SU-DHL-6 (cell line): ENCODE results near the gene CSH1.
A peak's percentile ranks its signal among the peaks of the same experiment; 100 is the strongest.

Experiments
- H2AFZ ChIP-seq: fragments of 200-600 bp; sonication (generic); 2 replicates; pipeline ENCODE4 v1.6.1; 2014; ENCODE audit warnings: low read depth, mild to moderate bottlenecking, moderate library complexity, mixed read lengths, antibody characterized with exemption, low read length; ENCODE audit not compliant: severe bottlenecking
- H3F3A ChIP-seq: fragments of 200-600 bp; shearing (Covaris generic); 2 replicates; pipeline ENCODE4 v1.6.0; 2016; ENCODE audit warnings: antibody characterized with exemption, mild to moderate bottlenecking; ENCODE audit not compliant: insufficient read depth
- H3K27ac ChIP-seq: fragments of 200-600 bp; sonication (generic); 2 replicates; pipeline ENCODE4 v1.5.1; 2016; ENCODE audit warnings: low read depth, mild to moderate bottlenecking, low read length, moderate library complexity, mixed read lengths
- H3K27me3 ChIP-seq: fragments of 200-600 bp; sonication (generic), shearing (Covaris generic); 2 replicates; pipeline ENCODE4 v1.6.0; 2014; ENCODE audit warnings: mild to moderate bottlenecking, low read length
- H3K36me3 ChIP-seq: fragments of 200-600 bp; sonication (generic); 2 replicates; pipeline ENCODE4 v1.6.1; 2014; ENCODE audit warnings: mild to moderate bottlenecking, low read length, mixed read lengths
- H3K4me2 ChIP-seq: fragments of 300-600, 200-600 bp; shearing (Covaris generic), sonication (generic); 2 replicates; pipeline ENCODE4 v1.6.0; 2014; ENCODE audit warnings: low read length, low read depth, mild to moderate bottlenecking; ENCODE audit not compliant: poor library complexity, severe bottlenecking
- H3K4me3 ChIP-seq: fragments of 200-600 bp; sonication (generic); 2 replicates; pipeline ENCODE4 v1.5.1; 2014; ENCODE audit warnings: antibody characterized with exemption, low read length, mild to moderate bottlenecking, mixed read lengths; ENCODE audit not compliant: insufficient read depth, poor library complexity, severe bottlenecking
- H3K79me2 ChIP-seq: fragments of 200-600 bp; sonication (generic); 2 replicates; pipeline ENCODE4 v1.6.1; 2014; ENCODE audit warnings: mild to moderate bottlenecking, low read length, moderate library complexity; ENCODE audit not compliant: insufficient read depth
- H3K9ac ChIP-seq: fragments of 200-600 bp; sonication (generic); 2 replicates; pipeline ENCODE4 v1.7.0; 2014; ENCODE audit warnings: mild to moderate bottlenecking, low read length
- H3K9me2 ChIP-seq: fragments of 200-600 bp; sonication (generic); replicated peaks from 2 replicates; pipeline ENCODE4 v1.6.1; 2014; ENCODE audit warnings: low read length; ENCODE audit not compliant: insufficient read depth
- H3K9me3 ChIP-seq: fragments of 200-600 bp; sonication (generic); 2 replicates; pipeline ENCODE4 v1.6.1; 2014; ENCODE audit warnings: low read length, mixed read lengths; ENCODE audit not compliant: insufficient read depth
- H4K20me1 ChIP-seq: fragments of 200-600 bp; sonication (generic); 2 replicates; pipeline ENCODE4 v1.6.1; 2014; ENCODE audit warnings: low read depth, mild to moderate bottlenecking, antibody characterized with exemption, low read length, moderate library complexity, mixed read lengths
- EZH2phosphoT487 ChIP-seq: fragments of 200-600 bp; sonication (generic), shearing (Covaris generic); conservative IDR thresholded peaks from 2 replicates; pipeline ENCODE4 v1.6.1; 2018; ENCODE audit warnings: mild to moderate bottlenecking, antibody characterized with exemption, low read length, moderate library complexity, mixed read lengths
- TF ChIP-seq, protein P1 (sequence below): fragments of 200-600 bp; sonication (generic); IDR thresholded peaks from one replicate; pipeline ENCODE4 v1.5.1; 2017; ENCODE audit warnings: antibody characterized with exemption, mild to moderate bottlenecking, low read length, moderate library complexity; ENCODE audit not compliant: insufficient read depth, poor library complexity, severe bottlenecking

Gene CSH1

DNA sequence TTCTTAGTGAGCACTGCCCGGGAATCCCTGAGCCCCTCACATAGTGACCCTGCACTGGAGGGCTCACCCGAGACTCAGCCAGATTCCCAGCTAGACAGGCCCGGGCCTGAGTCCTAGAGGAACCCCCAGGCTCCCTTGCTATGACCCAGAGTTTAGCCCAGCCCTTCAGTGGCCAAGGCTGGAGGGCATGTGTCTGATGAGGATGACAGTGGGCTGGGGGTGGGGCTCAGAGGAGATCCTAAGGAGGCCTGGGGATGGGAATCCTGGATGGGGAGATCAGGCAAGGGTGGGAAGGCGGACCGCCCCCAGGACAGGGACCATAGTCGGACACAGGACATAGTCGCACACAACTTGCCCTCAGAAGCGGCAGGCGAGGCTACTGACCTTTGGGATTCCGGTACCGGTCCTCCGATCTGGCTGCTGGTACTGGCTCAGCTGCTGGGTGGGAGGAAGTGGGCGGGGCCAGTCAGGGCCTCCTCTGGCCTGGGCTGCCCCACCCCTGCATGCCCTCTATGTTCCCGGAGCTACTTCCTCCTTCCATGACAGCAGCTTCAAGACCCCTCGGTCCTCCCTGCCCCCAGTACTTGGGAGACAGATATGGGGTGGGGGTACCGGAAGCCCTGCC, 34.7 kb upstream of the CSH1 start:
- no peak overlapping the region for H2AFZ ChIP-seq
- peak overlapping the region; percentile 100 for H3K9ac ChIP-seq
- peak overlapping the region; percentile 89 for H3K4me2 ChIP-seq
- peaks cover 61% of the 10 kb centered on the region for H3F3A ChIP-seq
- no peaks in the 10 kb centered on the region for H4K20me1 ChIP-seq
- TF ChIP-seq, protein P1, sequence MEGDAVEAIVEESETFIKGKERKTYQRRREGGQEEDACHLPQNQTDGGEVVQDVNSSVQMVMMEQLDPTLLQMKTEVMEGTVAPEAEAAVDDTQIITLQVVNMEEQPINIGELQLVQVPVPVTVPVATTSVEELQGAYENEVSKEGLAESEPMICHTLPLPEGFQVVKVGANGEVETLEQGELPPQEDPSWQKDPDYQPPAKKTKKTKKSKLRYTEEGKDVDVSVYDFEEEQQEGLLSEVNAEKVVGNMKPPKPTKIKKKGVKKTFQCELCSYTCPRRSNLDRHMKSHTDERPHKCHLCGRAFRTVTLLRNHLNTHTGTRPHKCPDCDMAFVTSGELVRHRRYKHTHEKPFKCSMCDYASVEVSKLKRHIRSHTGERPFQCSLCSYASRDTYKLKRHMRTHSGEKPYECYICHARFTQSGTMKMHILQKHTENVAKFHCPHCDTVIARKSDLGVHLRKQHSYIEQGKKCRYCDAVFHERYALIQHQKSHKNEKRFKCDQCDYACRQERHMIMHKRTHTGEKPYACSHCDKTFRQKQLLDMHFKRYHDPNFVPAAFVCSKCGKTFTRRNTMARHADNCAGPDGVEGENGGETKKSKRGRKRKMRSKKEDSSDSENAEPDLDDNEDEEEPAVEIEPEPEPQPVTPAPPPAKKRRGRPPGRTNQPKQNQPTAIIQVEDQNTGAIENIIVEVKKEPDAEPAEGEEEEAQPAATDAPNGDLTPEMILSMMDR: no peak
- no peak for TF ChIP-seq EZH2phosphoT487
- H3K27ac ChIP-seq: peak overlapping the region; percentile 98
- H3K4me3 ChIP-seq: peak overlapping the region; percentile 100
- H3K36me3 ChIP-seq: peaks cover 7% of the 10 kb centered on the region; the same call in 1 of the 2 replicates
- no peaks in the 10 kb centered on the region for H3K9me3 ChIP-seq
- H3K27me3 ChIP-seq: no peaks in the 10 kb centered on the region
- H3K79me2 ChIP-seq: peaks cover 32% of the 10 kb centered on the region
- no peaks in the 10 kb centered on the region for H3K9me2 ChIP-seq

DNA sequence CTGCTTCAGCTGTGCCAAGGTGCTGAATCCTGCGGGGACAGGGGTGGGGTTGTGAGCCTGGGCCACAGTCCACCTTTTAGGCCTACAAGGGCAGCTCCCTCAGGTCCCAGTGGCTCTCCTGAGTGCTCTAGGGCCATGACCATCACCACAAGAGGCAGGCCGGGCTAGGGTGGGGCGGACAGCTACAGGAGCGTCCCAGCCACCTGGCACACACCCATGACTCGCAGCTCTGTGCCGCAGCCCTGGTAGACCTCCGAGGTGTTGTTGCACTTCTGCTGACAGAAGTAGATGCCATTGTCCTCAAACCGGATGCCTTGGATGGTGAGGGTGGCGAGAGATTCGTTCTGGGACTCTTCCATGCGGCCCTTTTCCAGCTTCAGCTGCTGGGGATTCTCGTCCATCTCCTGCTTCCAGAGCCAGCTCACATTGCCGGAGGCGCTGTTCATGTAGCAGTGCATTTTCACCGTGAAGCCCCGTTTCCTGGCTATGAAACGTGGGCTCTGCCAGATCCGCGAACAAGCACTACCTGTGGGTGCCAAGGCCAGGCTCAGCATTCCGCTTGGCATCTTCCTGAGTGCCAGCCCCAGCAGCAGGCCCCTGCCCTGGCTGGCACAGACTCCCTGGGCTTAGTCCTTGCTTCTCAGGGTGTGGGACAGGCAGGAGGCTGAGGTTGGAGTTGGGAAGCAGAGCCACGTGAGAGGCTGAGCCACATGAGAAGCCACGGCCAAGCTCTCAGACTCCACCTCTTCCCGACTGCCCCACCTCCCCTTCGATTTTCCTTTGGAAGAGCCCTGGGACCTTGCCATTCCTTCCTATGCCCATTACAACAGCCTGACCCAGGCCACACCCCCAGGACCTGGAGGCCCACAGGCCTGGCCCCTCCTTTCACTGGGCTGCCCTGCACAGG, 33.7 kb upstream of the CSH1 start:
- peak overlapping the region; percentile 100 for H3K4me3 ChIP-seq
- TF ChIP-seq, protein P1: no peak
- no peak for TF ChIP-seq EZH2phosphoT487
- H3K36me3 ChIP-seq: peaks cover 7% of the 10 kb centered on the region; the same call in 1 of the 2 replicates
- no peak overlapping the region for H2AFZ ChIP-seq
- H3K79me2 ChIP-seq: peaks cover 32% of the 10 kb centered on the region
- peak overlapping the region; percentile 100 for H3K9ac ChIP-seq
- H3K9me3 ChIP-seq: no peaks in the 10 kb centered on the region
- peak overlapping the region; percentile 89 for H3K4me2 ChIP-seq
- no peaks in the 10 kb centered on the region for H4K20me1 ChIP-seq
- H3K27me3 ChIP-seq: no peaks in the 10 kb centered on the region
- H3K27ac ChIP-seq: peak overlapping the region; percentile 98
- peaks cover 71% of the 10 kb centered on the region for H3F3A ChIP-seq
- H3K9me2 ChIP-seq: no peaks in the 10 kb centered on the region

DNA sequence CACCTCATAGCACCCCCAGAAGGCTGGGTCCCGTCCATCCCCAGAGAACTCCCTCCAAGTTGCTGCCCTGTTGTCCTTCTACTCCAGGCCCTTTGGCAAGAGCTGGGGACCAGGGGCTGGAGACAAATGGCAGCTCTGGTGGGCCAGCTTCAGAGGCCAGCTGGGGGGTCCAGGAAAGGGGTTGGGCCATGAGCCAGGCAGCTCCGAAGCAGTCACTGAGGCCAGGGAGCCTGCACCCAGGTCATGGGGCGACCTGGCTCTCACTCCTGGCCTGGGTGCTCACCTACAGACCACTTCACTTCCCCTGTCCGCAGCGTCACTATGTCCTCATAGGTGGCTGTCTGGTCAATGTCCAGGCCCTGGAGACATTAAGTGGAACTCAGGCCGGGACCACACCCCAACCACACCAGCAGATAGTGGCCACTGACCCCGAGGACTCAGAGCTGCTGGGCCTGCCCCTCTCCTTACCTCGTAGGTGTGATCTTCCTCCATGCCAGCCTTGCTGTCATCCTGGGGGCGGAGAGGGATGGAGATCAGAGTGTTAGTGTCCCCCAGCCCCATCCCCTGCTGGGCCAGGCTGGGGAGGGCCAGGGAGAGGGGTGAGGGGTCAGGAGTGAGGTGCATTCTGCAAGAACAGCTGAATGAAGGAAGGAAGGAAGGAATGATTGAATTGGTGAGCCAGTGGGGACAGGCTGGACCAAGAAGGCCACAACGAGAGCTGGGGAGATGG, 32.8 kb upstream of the CSH1 start:
- H2AFZ ChIP-seq: no peak overlapping the region
- H3K79me2 ChIP-seq: peaks cover 32% of the 10 kb centered on the region
- H3K9me3 ChIP-seq: no peaks in the 10 kb centered on the region
- H3K4me3 ChIP-seq: peak overlapping the region; percentile 100
- H3K9ac ChIP-seq: peak overlapping the region; percentile 100
- TF ChIP-seq EZH2phosphoT487: no peak
- TF ChIP-seq, protein P1: no peak
- H3F3A ChIP-seq: peaks cover 77% of the 10 kb centered on the region
- H3K27me3 ChIP-seq: no peaks in the 10 kb centered on the region
- no peaks in the 10 kb centered on the region for H3K9me2 ChIP-seq
- H3K27ac ChIP-seq: peak overlapping the region; percentile 98
- peaks cover 7% of the 10 kb centered on the region; the same call in 1 of the 2 replicates for H3K36me3 ChIP-seq
- H4K20me1 ChIP-seq: no peaks in the 10 kb centered on the region
- H3K4me2 ChIP-seq: peak overlapping the region; percentile 89
